Testis (tissue), 2 donors: ENCODE results near the gene DNASE1L1.

Source experiments
- CTCF ChIP-seq, 3 experiments: fragments of 450-650 bp in 2 of 3; fragments of 200-600 bp in 1 of 3; sonication (generic) in 1 of 3; IDR thresholded peaks; one replicate each; pipeline ENCODE4 v1.5.1; 2016 to 2019; ENCODE audit warnings: antibody characterized with exemption in 3 of 3, mild to moderate bottlenecking in 2 of 3, moderate library complexity in 1 of 3
- POLR2A ChIP-seq: fragments of 450-650 bp; IDR thresholded peaks from one replicate; pipeline ENCODE4 v1.6.1; 2017; ENCODE audit warnings: antibody characterized with exemption, mild to moderate bottlenecking, moderate library complexity

- TF ChIP-seq CTCF (IDR thresholded peaks at IDR 0.05), result no peak
- TF ChIP-seq POLR2A, result no peak
These were observed 5.9 kb downstream of the DNASE1L1 start for GRCh38 chrX:154403192-154403591.
